Measurements from ENCODE around the gene GNAO1.

- TF ChIP-seq CTCF (IDR thresholded peaks at IDR 0.05) (no peak), POLR2A (IDR thresholded peaks at IDR 0.05) (no peak)
Measured at GRCh38 chr16:56362057-56362655, 170.9 kb downstream of the GNAO1 start.

Data from esophagus squamous epithelium (tissue), 4 donors.